Endothelial cell of umbilical vein (primary cell): Measurements from ENCODE around the gene ZNF268. TPM values are rescaled to one million over a fixed set of nuclear protein-coding genes. Genes with fewer than 3 reads are reported as not detected.

Source experiments
- BruUV-seq: library from RNA; stranded (reverse); fragments of 400-500 nt; replicated peaks from 2 replicates; lab custom pipeline; 2021; lab: Mats Ljungman, UMichigan
- CTCF ChIA-PET: fragments of 300-600, 350-600 bp; sonication (Branson Sonifier 250); formaldehyde crosslinking; loops from one replicate; lab custom pipeline; 2021; ENCODE audit warnings: antibody characterized with exemption, inconsistent platforms; lab: Charles Lee
- POLR2A ChIA-PET: fragments of 300-600, 350-600 bp; sonication (Branson Sonifier 250); formaldehyde crosslinking; loops from one replicate; lab custom pipeline; 2021; ENCODE audit warnings: antibody characterized with exemption, inconsistent platforms; lab: Charles Lee
- DNase-seq: peaks from one replicate; pipeline ENCODE4 v3.0.0-alpha.2; 2011; ENCODE audit warnings: low read depth, low spot score
- FAIRE-seq: peaks from 2 replicates; lab custom pipeline; 2011; peaks lifted over from hg19 to GRCh38; lab: Jason Lieb, UNC
- H2AFZ ChIP-seq: 2 replicates; pipeline ENCODE4 v1.6.0; 2012; ENCODE audit warnings: low read depth, low read length, control low read depth, inconsistent platforms
- H3K27ac ChIP-seq: 2 replicates; pipeline ENCODE4 v1.5.1; 2011; ENCODE audit warnings: low read depth, mild to moderate bottlenecking, control low read depth, low read length, moderate library complexity; ENCODE audit not compliant: insufficient read depth
- H3K27me3 ChIP-seq, 2 experiments: 2 replicates each; pipeline versions ENCODE4 v1.6.0 to v1.6.1; 2011; ENCODE audit warnings: low read length in 2 of 2, mixed read lengths in 1 of 2; ENCODE audit not compliant: control insufficient read depth in 2 of 2, insufficient read depth in 2 of 2
- H3K36me3 ChIP-seq, 2 experiments: 2 replicates in 1 of 2; 3 replicates in 1 of 2; pipeline ENCODE4 v1.5.1; 2011; ENCODE audit warnings: low read length in 2 of 2, mild to moderate bottlenecking in 1 of 2, moderate library complexity in 1 of 2; ENCODE audit not compliant: control insufficient read depth in 2 of 2, insufficient read depth in 2 of 2; ENCODE audit errors: extremely low read depth in 1 of 2
- H3K4me1 ChIP-seq: 3 replicates; pipeline ENCODE4 v1.5.1; 2011; ENCODE audit warnings: mild to moderate bottlenecking, low read length; ENCODE audit not compliant: control insufficient read depth, insufficient read depth; ENCODE audit errors: extremely low read depth
- H3K4me2 ChIP-seq: 2 replicates; pipeline ENCODE4 v1.6.1; 2011; ENCODE audit warnings: low read length, control low read depth, mixed read lengths; ENCODE audit not compliant: insufficient read depth
- H3K4me3 ChIP-seq, 3 experiments: fragments of 200-600 bp in 1 of 3; sonication (generic), shearing (Covaris generic) in 1 of 3; replicated peaks in 1 of 3; 2 replicates each; pipeline ENCODE4 v1.5.1; 2011 to 2016; ENCODE audit warnings: control low read depth in 3 of 3, low read length in 3 of 3, mild to moderate bottlenecking in 2 of 3, inconsistent platforms in 1 of 3, low read depth in 1 of 3, moderate library complexity in 1 of 3; ENCODE audit not compliant: insufficient read depth in 1 of 3
- H3K79me2 ChIP-seq: 2 replicates; pipeline ENCODE4 v1.6.0; 2012; ENCODE audit warnings: low read length, inconsistent platforms; ENCODE audit not compliant: control insufficient read depth, insufficient read depth
- H3K9ac ChIP-seq: replicated peaks from 2 replicates; pipeline ENCODE3; 2011; ENCODE audit warnings: low read length, control low read depth; ENCODE audit not compliant: insufficient read depth; ENCODE audit errors: extremely low read depth
- H3K9me1 ChIP-seq: replicated peaks from 3 replicates; pipeline ENCODE4 v1.6.0; 2011; ENCODE audit warnings: mild to moderate bottlenecking, low read length; ENCODE audit not compliant: control insufficient read depth, insufficient read depth; ENCODE audit errors: extremely low read depth
- H3K9me3 ChIP-seq: replicated peaks from 2 replicates; pipeline ENCODE4 v1.5.1; 2012; ENCODE audit warnings: low read length, inconsistent platforms; ENCODE audit not compliant: control insufficient read depth, insufficient read depth
- H4K20me1 ChIP-seq: replicated peaks from 2 replicates; pipeline ENCODE3; 2011; ENCODE audit warnings: mild to moderate bottlenecking, low read length; ENCODE audit not compliant: control insufficient read depth, insufficient read depth; ENCODE audit errors: extremely low read depth
- CTCF ChIP-seq, 2 donors: IDR thresholded peaks; 1 replicate in 1 of 2; 2 replicates in 1 of 2; pipeline ENCODE4 v1.5.1; 2011; ENCODE audit warnings: low read length in 2 of 2, mild to moderate bottlenecking in 2 of 2, moderate library complexity in 2 of 2, control low read depth in 1 of 2, inconsistent platforms in 1 of 2, low read depth in 1 of 2; ENCODE audit not compliant: insufficient read depth in 1 of 2; ENCODE audit errors: extremely low read depth in 1 of 2
- EZH2 ChIP-seq: IDR thresholded peaks from 2 replicates; pipeline ENCODE4 v1.6.1; 2012; ENCODE audit warnings: borderline replicate concordance, low read depth, mild to moderate bottlenecking, moderate library complexity, low read length, inconsistent platforms; ENCODE audit not compliant: severe bottlenecking
- FOS ChIP-seq: IDR thresholded peaks from 2 replicates; pipeline ENCODE4 v1.6.1; 2011; ENCODE audit warnings: mild to moderate bottlenecking, low read length, moderate library complexity, borderline replicate concordance; ENCODE audit not compliant: insufficient read depth
- GATA2 ChIP-seq: IDR thresholded peaks from 2 replicates; pipeline ENCODE4 v1.7.0; 2011; ENCODE audit warnings: low read depth, mild to moderate bottlenecking, moderate library complexity, mixed read lengths, low read length; ENCODE audit not compliant: insufficient read length, insufficient read depth
- JUN ChIP-seq: IDR thresholded peaks from 2 replicates; pipeline ENCODE4 v1.6.1; 2011; ENCODE audit warnings: borderline replicate concordance, low read depth; ENCODE audit not compliant: insufficient read length, insufficient read depth
- MAX ChIP-seq: IDR thresholded peaks from 2 replicates; pipeline ENCODE4 v1.6.1; 2011; ENCODE audit not compliant: insufficient read depth, insufficient read length
- MYC ChIP-seq: IDR thresholded peaks from one replicate; pipeline ENCODE4 v1.6.1; 2011; ENCODE audit warnings: mild to moderate bottlenecking, low read depth, low read length
- POLR2A ChIP-seq: IDR thresholded peaks from 2 replicates; pipeline ENCODE4 v1.6.1; 2012; ENCODE audit warnings: low read depth, mild to moderate bottlenecking, control low read depth, low read length
- POLR2AphosphoS5 ChIP-seq: IDR thresholded peaks from 2 replicates; pipeline ENCODE4 v1.6.1; 2012; ENCODE audit warnings: low read depth, mild to moderate bottlenecking, control low read depth, low read length, moderate library complexity; ENCODE audit not compliant: insufficient read depth
- dilution Hi-C: fragments of 300-500 bp; cut with MboI; formaldehyde crosslinking; loops from one replicate; pipeline ENCODE4 v1.15.0; 2019; ENCODE audit warnings: low sequenced_read_pairs; ENCODE audit not compliant: extremely low pct_ligation_motif_present
- intact Hi-C: fragments of 100-400 bp; cut with micrococcal nuclease; formaldehyde crosslinking; loops from one replicate; pipeline ENCODE4 v1.10.0; 2022
- polyA plus RNA-seq, 4 experiments: library from polyadenylated mRNA; depleted of rRNA in 3 of 4; stranded (reverse) in 3 of 4; unstranded in 1 of 4; fragments of >200 nt; gene quantifications; 2 replicates each; pipeline versions ENCODE4 v1.2.1 to v1.2.3, GENCODE V29; 2011 to 2012; ENCODE audit warnings: missing spikeins in 1 of 4
- total RNA-seq: library from RNA; stranded (reverse); gene quantifications from 2 replicates; pipeline ENCODE4 v1.2.3, GENCODE V29; 2021

The ZNF268 gene
- total and polyA plus RNA-seq, 2 donors (not counting 3 experiments of a cell fraction or from before 2014, with no cell fraction given), result 7.7 to 17.3 TPM

GRCh38 chr12:133190176-133190575 lies 8.9 kb downstream of the ZNF268 start:
- DNase-seq (no peak), FAIRE-seq (no peak)
- peaks cover 8% of the 10 kb centered on the region for H3K9me3 ChIP-seq
- no peaks in the 10 kb centered on the region for H4K20me1 ChIP-seq
- TF ChIP-seq POLR2A (no peak), MAX (no peak), CTCF (IDR thresholded peaks at IDR 0.05; ENCODE audit: extremely low read depth in 1 of 2, insufficient read depth in 1 of 2, low read depth in 1 of 2, low read length in 2 of 2) (no peak), MYC (no peak), FOS (no peak), POLR2AphosphoS5 (no peak), GATA2 (no peak), EZH2 (no peak), JUN (no peak)
- ChIA-PET POLR2A (no interaction called here), CTCF (no interaction called here)
- H3K9ac ChIP-seq, result no peak overlapping the region
- no peaks in the 10 kb centered on the region for H3K4me1 ChIP-seq
- no peaks in the 10 kb centered on the region for H3K79me2 ChIP-seq
- peaks cover 22 to 48% of the 10 kb centered on the region in 2 experiments for H3K36me3 ChIP-seq
- no peak overlapping the region for H2AFZ ChIP-seq
- no peak overlapping the region for H3K4me2 ChIP-seq
- no peak overlapping the region for H3K27ac ChIP-seq
- no peak overlapping the region for H3K4me3 ChIP-seq
- intact Hi-C loops, result no loop called here
- no peaks in the 10 kb centered on the region for H3K27me3 ChIP-seq
- no TSS peak for BruUV-seq
- H3K9me1 ChIP-seq, result no peaks in the 10 kb centered on the region
- dilution Hi-C loops, result no loop called here
